Astrocyte (in vitro differentiated cells and primary cell): ENCODE results near the gene TRIM10. TPM values are rescaled to one million over a fixed set of nuclear protein-coding genes. Genes with fewer than 3 reads are reported as not detected.
A peak's percentile ranks its signal among the peaks of the same experiment; 100 is the strongest.

Experiments used
- DNase-seq: peaks from one replicate; pipeline ENCODE4 v3.0.0-alpha.2; 2010; ENCODE audit warnings: low read depth
- FAIRE-seq: peaks from 2 replicates; lab custom pipeline; 2011; peaks lifted over from hg19 to GRCh38; lab: Jason Lieb, UNC
- H2AFZ ChIP-seq: 2 replicates; pipeline ENCODE4 v1.6.0; 2012; ENCODE audit warnings: low read depth, low read length, inconsistent platforms
- H3K27ac ChIP-seq: 2 replicates; pipeline ENCODE4 v1.5.1; 2011; ENCODE audit warnings: low read depth, low read length, inconsistent platforms
- H3K27me3 ChIP-seq: 2 replicates; pipeline ENCODE4 v1.6.0; 2011; ENCODE audit warnings: low read length, inconsistent platforms; ENCODE audit not compliant: insufficient read depth
- H3K36me3 ChIP-seq: 2 replicates; pipeline ENCODE4 v1.5.1; 2011; ENCODE audit warnings: low read length, inconsistent platforms; ENCODE audit not compliant: insufficient read depth
- H3K4me1 ChIP-seq: 2 replicates; pipeline ENCODE4 v1.5.1; 2011; ENCODE audit warnings: low read length, inconsistent platforms; ENCODE audit not compliant: insufficient read depth
- H3K4me2 ChIP-seq: 2 replicates; pipeline ENCODE4 v1.6.0; 2012; ENCODE audit warnings: low read length, inconsistent platforms
- H3K4me3 ChIP-seq: 2 replicates; pipeline ENCODE4 v1.5.1; 2011; ENCODE audit warnings: low read depth, mild to moderate bottlenecking, low read length, inconsistent platforms; ENCODE audit not compliant: insufficient read depth
- H3K79me2 ChIP-seq: 2 replicates; pipeline ENCODE4 v1.6.0; 2012; ENCODE audit warnings: mild to moderate bottlenecking, low read length, inconsistent platforms; ENCODE audit not compliant: insufficient read depth
- H3K9ac ChIP-seq: 2 replicates; pipeline ENCODE4 v1.6.0; 2012; ENCODE audit warnings: mild to moderate bottlenecking, low read length, inconsistent platforms
- H3K9me3 ChIP-seq: 2 replicates; pipeline ENCODE4 v1.5.1; 2012; ENCODE audit warnings: low read depth, mild to moderate bottlenecking, low read length, inconsistent platforms; ENCODE audit not compliant: insufficient read depth
- H4K20me1 ChIP-seq: 2 replicates; pipeline ENCODE4 v1.6.0; 2012; ENCODE audit warnings: low read length, inconsistent platforms; ENCODE audit not compliant: insufficient read depth
- H3K27ac Mint-ChIP-seq: one replicate; pipeline ENCODE4 v1.8.0; 2021; ENCODE audit warnings: mild to moderate bottlenecking, mixed read lengths; ENCODE audit not compliant: unreplicated experiment
- H3K27me3 Mint-ChIP-seq: one replicate; pipeline ENCODE4 v1.8.0; 2021; ENCODE audit warnings: low read depth, mixed read lengths; ENCODE audit not compliant: unreplicated experiment
- H3K36me3 Mint-ChIP-seq: one replicate; pipeline ENCODE4 v1.8.0; 2021; ENCODE audit warnings: low read depth, mixed read lengths; ENCODE audit not compliant: unreplicated experiment
- H3K4me1 Mint-ChIP-seq: one replicate; pipeline ENCODE4 v1.8.0; 2021; ENCODE audit warnings: low read depth, mixed read lengths; ENCODE audit not compliant: unreplicated experiment
- H3K4me3 Mint-ChIP-seq: one replicate; pipeline ENCODE4 v1.8.0; 2021; ENCODE audit warnings: mild to moderate bottlenecking, moderate library complexity, mixed read lengths; ENCODE audit not compliant: unreplicated experiment
- H3K9me3 Mint-ChIP-seq: one replicate; pipeline ENCODE4 v1.8.0; 2021; ENCODE audit warnings: mild to moderate bottlenecking, mixed read lengths; ENCODE audit not compliant: unreplicated experiment
- EZH2 ChIP-seq: IDR thresholded peaks from 2 replicates; pipeline ENCODE4 v1.6.1; 2012; ENCODE audit warnings: mild to moderate bottlenecking, low read length, inconsistent platforms; ENCODE audit not compliant: insufficient read depth
- total RNA-seq: library from RNA; stranded (reverse); gene quantifications from 2 replicates; pipeline ENCODE4 v1.2.1, GENCODE V29; 2021
- TF ChIP-seq, protein P1 (sequence below): IDR thresholded peaks from 2 replicates; pipeline ENCODE4 v1.5.1; 2011; ENCODE audit warnings: low read depth, mild to moderate bottlenecking, inconsistent platforms, low read length, moderate library complexity; ENCODE audit not compliant: insufficient read depth

The TRIM10 gene
- total RNA-seq, 1 donor from 2014 or later = not detected

- FAIRE-seq = no peak
- Mint-ChIP-seq H3K27ac (no peak overlapping the region), H3K4me3 (no peak overlapping the region), H3K27me3 (peaks cover 63% of the 10 kb centered on the region), H3K36me3 (peaks cover 2% of the 10 kb centered on the region), H3K4me1 (no peaks in the 10 kb centered on the region), H3K9me3 (no peaks in the 10 kb centered on the region)
- no peak overlapping the region for H3K4me3 ChIP-seq
- H3K36me3 ChIP-seq = no peaks in the 10 kb centered on the region
- no peaks in the 10 kb centered on the region for H3K79me2 ChIP-seq
- no peak for DNase-seq
- H3K27ac ChIP-seq = no peak overlapping the region
- H2AFZ ChIP-seq = no peak overlapping the region
- peaks cover 38% of the 10 kb centered on the region for H3K27me3 ChIP-seq
- TF ChIP-seq EZH2 = no peak
- TF ChIP-seq, protein P1, sequence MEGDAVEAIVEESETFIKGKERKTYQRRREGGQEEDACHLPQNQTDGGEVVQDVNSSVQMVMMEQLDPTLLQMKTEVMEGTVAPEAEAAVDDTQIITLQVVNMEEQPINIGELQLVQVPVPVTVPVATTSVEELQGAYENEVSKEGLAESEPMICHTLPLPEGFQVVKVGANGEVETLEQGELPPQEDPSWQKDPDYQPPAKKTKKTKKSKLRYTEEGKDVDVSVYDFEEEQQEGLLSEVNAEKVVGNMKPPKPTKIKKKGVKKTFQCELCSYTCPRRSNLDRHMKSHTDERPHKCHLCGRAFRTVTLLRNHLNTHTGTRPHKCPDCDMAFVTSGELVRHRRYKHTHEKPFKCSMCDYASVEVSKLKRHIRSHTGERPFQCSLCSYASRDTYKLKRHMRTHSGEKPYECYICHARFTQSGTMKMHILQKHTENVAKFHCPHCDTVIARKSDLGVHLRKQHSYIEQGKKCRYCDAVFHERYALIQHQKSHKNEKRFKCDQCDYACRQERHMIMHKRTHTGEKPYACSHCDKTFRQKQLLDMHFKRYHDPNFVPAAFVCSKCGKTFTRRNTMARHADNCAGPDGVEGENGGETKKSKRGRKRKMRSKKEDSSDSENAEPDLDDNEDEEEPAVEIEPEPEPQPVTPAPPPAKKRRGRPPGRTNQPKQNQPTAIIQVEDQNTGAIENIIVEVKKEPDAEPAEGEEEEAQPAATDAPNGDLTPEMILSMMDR = no peak
- no peak overlapping the region for H3K9ac ChIP-seq
- H3K4me2 ChIP-seq = no peak overlapping the region
- H3K9me3 ChIP-seq = no peaks in the 10 kb centered on the region
- no peaks in the 10 kb centered on the region for H3K4me1 ChIP-seq
- no peaks in the 10 kb centered on the region for H4K20me1 ChIP-seq
These were observed 48.5 kb downstream of the TRIM10 start for GRCh38 chr6:30112402-30112994.

- H3K4me1 ChIP-seq = no peaks in the 10 kb centered on the region
- H4K20me1 ChIP-seq = no peaks in the 10 kb centered on the region
- H3K4me1 Mint-ChIP-seq = no peaks in the 10 kb centered on the region
- H3K27ac Mint-ChIP-seq = no peak overlapping the region
- TF ChIP-seq EZH2 = peak; percentile 14
- TF ChIP-seq, protein P1 = no peak
- H3K27me3 ChIP-seq = peaks cover 38% of the 10 kb centered on the region
- no peak overlapping the region for H3K9ac ChIP-seq
- H3K36me3 ChIP-seq = no peaks in the 10 kb centered on the region
- no peaks in the 10 kb centered on the region for H3K9me3 ChIP-seq
- no peak overlapping the region for H3K27ac ChIP-seq
- peaks cover 2% of the 10 kb centered on the region for H3K36me3 Mint-ChIP-seq
- no peak overlapping the region for H3K4me2 ChIP-seq
- no peaks in the 10 kb centered on the region for H3K9me3 Mint-ChIP-seq
- no peak overlapping the region for H3K4me3 Mint-ChIP-seq
- no peak overlapping the region for H3K4me3 ChIP-seq
- no peaks in the 10 kb centered on the region for H3K79me2 ChIP-seq
- peaks cover 67% of the 10 kb centered on the region for H3K27me3 Mint-ChIP-seq
- DNase-seq (no peak), FAIRE-seq (no peak)
- H2AFZ ChIP-seq = no peak overlapping the region
These were observed 49.6 kb downstream of the TRIM10 start for GRCh38 chr6:30111266-30111856.

- H3K36me3 Mint-ChIP-seq = peaks cover 2% of the 10 kb centered on the region
- no peaks in the 10 kb centered on the region for H3K9me3 Mint-ChIP-seq
- H3K4me3 ChIP-seq = no peak overlapping the region
- H2AFZ ChIP-seq = no peak overlapping the region
- no peak for FAIRE-seq
- no peaks in the 10 kb centered on the region for H3K36me3 ChIP-seq
- H3K4me1 ChIP-seq = peaks cover 13% of the 10 kb centered on the region
- no peak overlapping the region for H3K27ac Mint-ChIP-seq
- DNase-seq = no peak
- no peak overlapping the region for H3K4me2 ChIP-seq
- peaks cover 7% of the 10 kb centered on the region for H3K4me1 Mint-ChIP-seq
- TF ChIP-seq EZH2 = no peak
- TF ChIP-seq, protein P1 = no peak
- H3K27me3 Mint-ChIP-seq = peaks cover 57% of the 10 kb centered on the region
- no peak overlapping the region for H3K9ac ChIP-seq
- H3K27me3 ChIP-seq = peaks cover 48% of the 10 kb centered on the region
- no peaks in the 10 kb centered on the region for H4K20me1 ChIP-seq
- no peak overlapping the region for H3K27ac ChIP-seq
- no peak overlapping the region for H3K4me3 Mint-ChIP-seq
- no peaks in the 10 kb centered on the region for H3K79me2 ChIP-seq
- no peaks in the 10 kb centered on the region for H3K9me3 ChIP-seq
These were observed 56.4 kb downstream of the TRIM10 start for GRCh38 chr6:30104661-30105060.
